Measurements from ENCODE around the gene FMNL1.

DNA sequence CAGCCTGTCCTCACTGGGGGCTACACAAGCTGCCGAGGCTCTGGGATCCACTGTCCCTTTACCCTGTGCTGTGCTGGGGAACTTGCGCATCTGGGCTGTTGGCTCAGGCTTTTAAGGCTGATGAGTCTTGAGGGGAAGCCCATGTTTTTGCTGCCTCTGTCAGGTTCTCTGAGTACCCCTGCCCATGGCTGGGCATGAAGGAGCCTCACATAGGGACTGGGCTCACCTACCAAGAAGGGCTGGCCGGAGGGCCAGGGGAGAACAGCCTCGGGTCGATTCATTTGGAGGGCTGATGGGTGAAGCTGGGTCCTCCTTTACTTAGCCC, 14.6 kb downstream of the FMNL1 start:
- TF ChIP-seq, protein P1, sequence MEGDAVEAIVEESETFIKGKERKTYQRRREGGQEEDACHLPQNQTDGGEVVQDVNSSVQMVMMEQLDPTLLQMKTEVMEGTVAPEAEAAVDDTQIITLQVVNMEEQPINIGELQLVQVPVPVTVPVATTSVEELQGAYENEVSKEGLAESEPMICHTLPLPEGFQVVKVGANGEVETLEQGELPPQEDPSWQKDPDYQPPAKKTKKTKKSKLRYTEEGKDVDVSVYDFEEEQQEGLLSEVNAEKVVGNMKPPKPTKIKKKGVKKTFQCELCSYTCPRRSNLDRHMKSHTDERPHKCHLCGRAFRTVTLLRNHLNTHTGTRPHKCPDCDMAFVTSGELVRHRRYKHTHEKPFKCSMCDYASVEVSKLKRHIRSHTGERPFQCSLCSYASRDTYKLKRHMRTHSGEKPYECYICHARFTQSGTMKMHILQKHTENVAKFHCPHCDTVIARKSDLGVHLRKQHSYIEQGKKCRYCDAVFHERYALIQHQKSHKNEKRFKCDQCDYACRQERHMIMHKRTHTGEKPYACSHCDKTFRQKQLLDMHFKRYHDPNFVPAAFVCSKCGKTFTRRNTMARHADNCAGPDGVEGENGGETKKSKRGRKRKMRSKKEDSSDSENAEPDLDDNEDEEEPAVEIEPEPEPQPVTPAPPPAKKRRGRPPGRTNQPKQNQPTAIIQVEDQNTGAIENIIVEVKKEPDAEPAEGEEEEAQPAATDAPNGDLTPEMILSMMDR (IDR thresholded peaks at IDR 0.05; ENCODE audit: borderline replicate concordance, extremely low read depth, low read length, poor library complexity, severe bottlenecking): no peak
- TF ChIP-seq EZH2 (IDR thresholded peaks at IDR 0.05; ENCODE audit: borderline replicate concordance, low read depth, low read length, severe bottlenecking): no peak
